Breast epithelium (tissue), 4 donors: ENCODE measurements around the gene MZB1. TPM values are rescaled to one million over a fixed set of nuclear protein-coding genes. Genes with fewer than 3 reads are reported as not detected.

Experiments
- DNase-seq, 2 donors: peaks; one replicate each; pipeline ENCODE4 v3.0.0-alpha.2; 2019; ENCODE audit warnings: low spot score in 2 of 2
- H3K27ac ChIP-seq, 2 donors: fragments of 200-600 bp; sonication (generic) in 1 of 2; one replicate each; pipeline ENCODE4 v1.5.1; 2016 to 2019; ENCODE audit warnings: mild to moderate bottlenecking in 1 of 2
- H3K27me3 ChIP-seq, 2 donors: fragments of 200-600 bp; sonication (generic) in 1 of 2; one replicate each; pipeline versions ENCODE4 v1.5.1 to v1.6.0; 2017 to 2019; ENCODE audit warnings: control low read depth in 1 of 2, mild to moderate bottlenecking in 1 of 2
- H3K36me3 ChIP-seq: fragments of 200-600 bp; one replicate; pipeline ENCODE4 v1.5.1; 2019
- H3K4me1 ChIP-seq, 2 donors: fragments of 200-600 bp; sonication (generic); one replicate each; pipeline ENCODE4 v1.5.1; 2016 to 2019; ENCODE audit warnings: control low read depth in 1 of 2
- H3K4me3 ChIP-seq, 3 donors: fragments of 200-600 bp; sonication (generic); 1 replicate in 2 of 3; 2 replicates in 1 of 3; pipeline ENCODE4 v1.5.1; 2016 to 2019; ENCODE audit warnings: mild to moderate bottlenecking in 3 of 3, moderate library complexity in 2 of 3
- H3K9me3 ChIP-seq, 2 donors: fragments of 200-600 bp; sonication (generic) in 1 of 2; one replicate each; pipeline ENCODE4 v1.5.1; 2016 to 2019; ENCODE audit warnings: control low read depth in 1 of 2
- POLR2A ChIP-seq: fragments of 450-650 bp; IDR thresholded peaks from one replicate; pipeline ENCODE4 v1.6.1; 2016; ENCODE audit warnings: antibody characterized with exemption, mild to moderate bottlenecking, moderate library complexity
- POLR2AphosphoS5 ChIP-seq, 3 donors: sonication (generic); formaldehyde crosslinking; IDR thresholded peaks; one replicate each; pipeline ENCODE4 v1.6.1; 2017; ENCODE audit warnings: antibody characterized with exemption in 3 of 3
- intact Hi-C: fragments of 100-400 bp; cut with DNase I; formaldehyde crosslinking; loops from one replicate; pipeline ENCODE4 v1.15.1; 2023; ENCODE audit warnings: low total_unique reads
- total RNA-seq, 3 donors: library from RNA; depleted of rRNA; stranded (reverse); fragments of >200 nt; gene quantifications; one replicate each; pipeline ENCODE4 v1.1.0, GENCODE V29; 2016
- TF ChIP-seq, protein P1 (sequence below), 3 donors: fragments of 450-650 bp; IDR thresholded peaks; one replicate each; pipeline ENCODE4 v1.5.1; 2016 to 2017; ENCODE audit warnings: antibody characterized with exemption in 3 of 3, mild to moderate bottlenecking in 3 of 3, moderate library complexity in 3 of 3

The MZB1 gene
- total RNA-seq, 3 donors from 2014 or later = 8.6 to 35.4 TPM; not detected in 1

DNA sequence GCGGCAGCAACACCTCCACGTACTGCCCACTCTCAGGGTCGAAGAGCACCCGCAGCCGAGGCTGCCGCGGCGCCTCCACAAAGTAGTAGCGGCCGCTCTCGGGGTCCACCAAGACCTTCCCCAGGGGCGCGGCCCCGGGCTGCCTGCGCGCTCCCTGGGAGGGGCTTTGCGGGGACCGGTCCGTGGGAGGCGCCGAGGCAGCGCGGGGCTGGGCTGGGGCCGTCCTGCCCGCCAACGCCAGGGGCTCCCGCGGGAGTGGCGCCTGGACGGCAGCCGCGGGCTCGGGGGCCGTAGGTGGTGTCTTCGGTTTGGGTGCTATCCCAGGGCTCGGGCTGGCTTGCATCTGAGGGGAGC is 2.6 kb upstream of the MZB1 start:
- H3K27me3 ChIP-seq = peaks cover 0 to 3% of the 10 kb centered on the region in 2 donors
- H3K9me3 ChIP-seq = no peaks in the 10 kb centered on the region
- TF ChIP-seq POLR2A = no peak
- no peak for TF ChIP-seq POLR2AphosphoS5 (IDR thresholded peaks at IDR 0.05)
- TF ChIP-seq, protein P1, sequence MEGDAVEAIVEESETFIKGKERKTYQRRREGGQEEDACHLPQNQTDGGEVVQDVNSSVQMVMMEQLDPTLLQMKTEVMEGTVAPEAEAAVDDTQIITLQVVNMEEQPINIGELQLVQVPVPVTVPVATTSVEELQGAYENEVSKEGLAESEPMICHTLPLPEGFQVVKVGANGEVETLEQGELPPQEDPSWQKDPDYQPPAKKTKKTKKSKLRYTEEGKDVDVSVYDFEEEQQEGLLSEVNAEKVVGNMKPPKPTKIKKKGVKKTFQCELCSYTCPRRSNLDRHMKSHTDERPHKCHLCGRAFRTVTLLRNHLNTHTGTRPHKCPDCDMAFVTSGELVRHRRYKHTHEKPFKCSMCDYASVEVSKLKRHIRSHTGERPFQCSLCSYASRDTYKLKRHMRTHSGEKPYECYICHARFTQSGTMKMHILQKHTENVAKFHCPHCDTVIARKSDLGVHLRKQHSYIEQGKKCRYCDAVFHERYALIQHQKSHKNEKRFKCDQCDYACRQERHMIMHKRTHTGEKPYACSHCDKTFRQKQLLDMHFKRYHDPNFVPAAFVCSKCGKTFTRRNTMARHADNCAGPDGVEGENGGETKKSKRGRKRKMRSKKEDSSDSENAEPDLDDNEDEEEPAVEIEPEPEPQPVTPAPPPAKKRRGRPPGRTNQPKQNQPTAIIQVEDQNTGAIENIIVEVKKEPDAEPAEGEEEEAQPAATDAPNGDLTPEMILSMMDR (IDR thresholded peaks at IDR 0.05) = no peak
- intact Hi-C loops = loop anchor here (10.0 kb wide), 1 partner anchor 98 kb away; the partner anchor contains the start of gene MATR3
- H3K4me1 ChIP-seq = peaks cover 3 to 17% of the 10 kb centered on the region in 2 donors
- H3K27ac ChIP-seq = peak overlapping the region; percentile 45 to 88
- DNase-seq = no peak
- H3K36me3 ChIP-seq = no peaks in the 10 kb centered on the region
- peak overlapping the region; percentile 37 to 68 (median 53) for H3K4me3 ChIP-seq

DNA sequence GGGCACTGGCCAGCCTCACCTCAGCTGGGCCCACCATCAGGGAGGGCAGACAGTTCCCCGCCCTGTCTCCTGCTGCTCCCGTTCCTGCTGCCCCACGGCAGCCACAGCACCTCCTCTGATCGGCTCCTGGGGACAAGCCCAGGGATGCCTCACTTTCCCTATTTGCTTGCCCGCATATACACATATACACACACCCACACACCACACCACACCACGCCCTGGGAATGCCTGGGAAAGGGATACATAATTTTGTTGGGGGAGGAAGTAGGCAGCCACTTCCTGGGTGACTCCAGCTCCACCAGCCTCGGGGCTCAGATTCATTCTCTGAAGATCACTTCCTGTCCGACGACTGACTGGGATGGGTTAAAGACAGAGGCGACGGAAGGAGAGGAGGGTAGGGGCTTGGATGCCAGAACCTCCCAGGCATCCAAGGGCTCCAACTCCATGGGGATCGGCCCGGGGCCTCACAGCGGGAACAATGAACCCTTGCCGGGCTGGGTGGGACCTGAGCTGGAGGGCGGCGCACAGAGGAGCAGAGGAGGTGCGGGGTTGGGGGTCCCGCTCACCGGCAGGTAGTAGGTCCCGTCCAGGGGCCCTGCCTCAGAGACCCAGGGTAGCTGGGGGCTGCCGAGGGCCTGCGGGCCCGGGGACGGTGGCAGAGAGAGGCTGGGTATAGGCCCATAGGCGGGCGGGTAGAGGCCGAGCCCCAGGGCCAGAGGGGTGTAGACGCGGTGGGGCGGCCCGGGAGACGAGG is 2.0 kb upstream of the MZB1 start:
- peaks cover 3 to 17% of the 10 kb centered on the region in 2 donors for H3K4me1 ChIP-seq
- intact Hi-C loops = loop anchor here (10.0 kb wide), 1 partner anchor 97 kb away; the partner anchor contains the start of gene MATR3

DNA sequence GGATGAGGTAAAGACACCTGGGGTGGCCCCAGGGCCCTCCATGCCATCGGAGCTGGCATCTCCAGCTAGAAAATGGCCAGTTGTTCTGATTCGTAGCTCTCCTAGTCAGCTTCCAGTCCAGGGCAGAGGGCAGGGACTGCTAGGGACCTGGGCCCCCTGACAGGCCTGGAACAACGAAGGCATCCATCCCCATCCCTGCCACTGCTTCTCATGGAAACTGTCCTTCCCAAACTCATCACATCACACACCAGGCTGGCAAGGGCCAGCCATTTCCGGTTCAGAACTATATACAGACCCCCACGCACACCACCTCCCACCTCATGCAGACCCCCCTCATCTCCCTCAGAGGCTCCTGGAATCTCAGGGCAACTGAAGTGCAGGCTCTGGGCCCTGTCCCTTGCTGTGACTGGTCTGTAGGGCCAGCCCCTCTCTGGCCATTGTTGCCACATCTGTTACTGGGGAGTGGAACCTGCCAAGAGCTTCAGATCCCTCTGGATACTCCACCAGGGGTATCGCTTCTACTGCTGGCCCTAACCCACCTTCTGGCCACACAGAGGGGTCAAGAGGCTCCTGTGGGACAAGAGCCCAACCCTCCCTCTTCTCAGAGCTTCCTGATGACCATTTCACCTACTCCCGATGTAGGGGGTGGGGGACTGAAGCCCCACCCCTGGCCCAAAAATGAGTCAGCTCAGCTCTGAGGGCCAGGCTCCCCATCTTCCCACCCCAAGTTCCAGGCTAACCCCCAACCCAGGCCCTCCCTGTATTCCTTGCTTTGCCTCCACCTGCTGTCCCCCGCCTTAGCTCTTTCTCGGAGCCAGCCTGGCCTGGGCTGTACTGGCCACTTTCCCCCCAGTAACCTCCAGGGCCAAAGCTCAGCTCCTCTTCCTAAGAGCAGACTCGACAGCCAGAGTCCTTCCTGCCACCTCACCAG is 1.2 kb upstream of the MZB1 start:
- Histone ChIP-seq H3K9me3 (no peaks in the 10 kb centered on the region), H3K27me3 (peaks cover 0 to 3% of the 10 kb centered on the region in 2 donors), H3K4me3 (peak overlapping the region in 1 of 3 donors; percentile 68), H3K27ac (peak overlapping the region; percentile 55 to 88), H3K4me1 (peaks cover 3 to 17% of the 10 kb centered on the region in 2 donors), H3K36me3 (no peaks in the 10 kb centered on the region)
- intact Hi-C loops = loop anchor here (10.0 kb wide), 1 partner anchor 96 kb away; the partner anchor contains the start of gene MATR3
- TF ChIP-seq POLR2AphosphoS5 (IDR thresholded peaks at IDR 0.05) (no peak), POLR2A (no peak)
- TF ChIP-seq, protein P1 (IDR thresholded peaks at IDR 0.05) = no peak
- DNase-seq = no peak

More for the DNA sequence above, 2.0 kb upstream of the MZB1 start:
- Histone ChIP-seq H3K27ac (peak overlapping the region; percentile 55 to 88), H3K36me3 (no peaks in the 10 kb centered on the region), H3K4me3 (peak overlapping the region; percentile 37 to 68 (median 53)), H3K27me3 (peaks cover 0 to 3% of the 10 kb centered on the region in 2 donors), H3K9me3 (no peaks in the 10 kb centered on the region)
- TF ChIP-seq, protein P1 (IDR thresholded peaks at IDR 0.05) = no peak
- no peak for TF ChIP-seq POLR2A
- no peak for TF ChIP-seq POLR2AphosphoS5 (IDR thresholded peaks at IDR 0.05)
- DNase-seq = no peak

DNA sequence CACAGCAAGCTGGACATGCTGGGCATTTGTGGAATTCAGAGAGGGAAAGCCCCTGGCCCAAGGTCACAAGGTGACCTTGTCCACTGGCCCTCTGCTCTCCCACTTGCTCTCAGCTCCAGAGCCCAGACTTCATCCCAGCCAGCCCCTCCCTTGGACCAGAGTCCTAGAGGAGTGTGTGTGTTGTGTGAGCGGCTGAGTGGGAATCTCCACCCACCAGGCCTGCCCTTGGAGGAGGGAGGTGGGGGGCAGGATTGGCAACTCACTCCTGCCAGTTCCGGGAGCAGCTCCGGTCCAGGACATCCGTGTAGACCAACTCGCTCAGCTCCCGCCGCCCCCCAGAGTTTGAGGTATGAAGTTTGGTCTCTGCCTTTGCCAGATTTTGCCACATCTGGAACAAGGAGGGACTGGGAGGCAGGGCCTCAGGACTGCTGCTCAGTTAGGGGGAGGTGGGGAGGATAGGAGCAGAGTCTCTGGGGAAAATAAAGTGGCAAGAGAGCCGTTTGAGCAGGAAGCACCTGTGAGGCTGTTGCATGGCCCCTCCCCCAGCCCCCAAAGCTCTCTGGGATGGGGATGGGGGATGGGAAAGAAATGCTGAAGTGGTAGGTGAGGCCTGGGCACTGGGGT is 1.4 kb downstream of the MZB1 start:
- Histone ChIP-seq H3K27ac (peak overlapping the region; percentile 62 to 88), H3K9me3 (no peaks in the 10 kb centered on the region), H3K36me3 (no peaks in the 10 kb centered on the region), H3K4me1 (peaks cover 0 to 30% of the 10 kb centered on the region in 2 donors), H3K27me3 (no peaks in the 10 kb centered on the region), H3K4me3 (peak overlapping the region in 2 of 3 donors; percentile 40 to 61)
- peak; percentile 46 to 80 for DNase-seq
- no peak for TF ChIP-seq POLR2A
- no peak for TF ChIP-seq POLR2AphosphoS5 (IDR thresholded peaks at IDR 0.05)
- TF ChIP-seq, protein P1 (IDR thresholded peaks at IDR 0.05) = no peak
- intact Hi-C loops = no loop called here
